Epithelial cell of proximal tubule (primary cell): ENCODE measurements around the gene NTRK1. TPM values are rescaled to one million over a fixed set of nuclear protein-coding genes. Genes with fewer than 3 reads are reported as not detected.

ENCODE experiments used
- DNase-seq: peaks from one replicate; pipeline ENCODE4 v3.0.0-alpha.2; 2011; ENCODE audit warnings: low read depth
- H3K4me3 ChIP-seq: 2 replicates; pipeline ENCODE4 v1.5.1; 2011; ENCODE audit warnings: low read depth, mild to moderate bottlenecking, low read length
- CTCF ChIP-seq: conservative IDR thresholded peaks from 2 replicates; pipeline ENCODE4 v1.5.1; 2012; ENCODE audit warnings: low read depth, mild to moderate bottlenecking, low read length
- total RNA-seq: library from RNA; depleted of rRNA; stranded (reverse); fragments of >200 nt; gene quantifications from 2 replicates; pipeline ENCODE4 v1.2.3, GENCODE V29; 2015

Gene NTRK1
- total RNA-seq, 1 donor from 2014 or later, result not detected

GRCh38 chr1:156868341-156868740 is 7.7 kb downstream of the NTRK1 start:
- DNase-seq, result no peak
- H3K4me3 ChIP-seq, result no peak overlapping the region
- no peak for TF ChIP-seq CTCF

- H3K4me3 ChIP-seq, result no peak overlapping the region
- DNase-seq, result no peak
- TF ChIP-seq CTCF, result no peak
These were observed 8.8 kb downstream of the NTRK1 start for GRCh38 chr1:156869455-156869854.

GRCh38 chr1:156873659-156874058 is 13.0 kb downstream of the NTRK1 start:
- no peak for DNase-seq
- no peak overlapping the region for H3K4me3 ChIP-seq
- TF ChIP-seq CTCF, result no peak

- no peak for DNase-seq
- TF ChIP-seq CTCF, result no peak
- no peak overlapping the region for H3K4me3 ChIP-seq
These were observed 13.5 kb downstream of the NTRK1 start for GRCh38 chr1:156874142-156874541.

GRCh38 chr1:156874572-156875340 is 14.1 kb downstream of the NTRK1 start:
- TF ChIP-seq CTCF, result no peak
- H3K4me3 ChIP-seq, result no peak overlapping the region
- DNase-seq, result no peak

- DNase-seq, result no peak
- no peak overlapping the region for H3K4me3 ChIP-seq
- TF ChIP-seq CTCF, result no peak
These were observed 14.6 kb downstream of the NTRK1 start for GRCh38 chr1:156875341-156875615.

- no peak for TF ChIP-seq CTCF
- no peak overlapping the region for H3K4me3 ChIP-seq
- DNase-seq, result no peak
These were observed 15.6 kb downstream of the NTRK1 start for GRCh38 chr1:156876281-156876680.
